Type B pancreatic cell (in vitro differentiated cells): ENCODE results near the gene RHOJ. TPM values are rescaled to one million over a fixed set of nuclear protein-coding genes. Genes with fewer than 3 reads are reported as not detected.
A peak's percentile ranks its signal among the peaks of the same experiment; 100 is the strongest.

ENCODE experiments used
- DNase-seq: peaks from one replicate; pipeline ENCODE4 v3.0.0; 2021; ENCODE audit warnings: mixed read lengths; ENCODE audit not compliant: unreplicated experiment; ENCODE audit errors: extremely low spot score
- H3K27ac Mint-ChIP-seq: 2 replicates; pipeline ENCODE4 v1.8.0; 2021; ENCODE audit warnings: mild to moderate bottlenecking, mixed read lengths
- H3K27me3 Mint-ChIP-seq: 2 replicates; pipeline ENCODE4 v1.8.0; 2021; ENCODE audit warnings: mixed read lengths
- H3K36me3 Mint-ChIP-seq: 2 replicates; pipeline ENCODE4 v1.8.0; 2021; ENCODE audit warnings: mixed read lengths
- H3K4me1 Mint-ChIP-seq: one replicate; pipeline ENCODE4 v1.8.0; 2021; ENCODE audit warnings: mixed read lengths; ENCODE audit not compliant: unreplicated experiment
- H3K4me3 Mint-ChIP-seq: 2 replicates; pipeline ENCODE4 v1.8.0; 2021; ENCODE audit warnings: mild to moderate bottlenecking, mixed read lengths
- H3K9me3 Mint-ChIP-seq: 2 replicates; pipeline ENCODE4 v1.8.0; 2021; ENCODE audit warnings: mixed read lengths
- total RNA-seq: library from RNA; stranded (reverse); gene quantifications from 2 replicates; pipeline ENCODE4 v1.2.1, GENCODE V29; 2021; ENCODE audit warnings: low replicate concordance
- TF ChIP-seq, protein P1 (sequence below): fragments of 200-600 bp; sonication (generic); conservative IDR thresholded peaks from 2 replicates; pipeline ENCODE4 v1.5.0; 2021; ENCODE audit warnings: antibody characterized with exemption, mild to moderate bottlenecking

Gene RHOJ
- total RNA-seq, 1 donor from 2014 or later = 16.3 TPM

DNA sequence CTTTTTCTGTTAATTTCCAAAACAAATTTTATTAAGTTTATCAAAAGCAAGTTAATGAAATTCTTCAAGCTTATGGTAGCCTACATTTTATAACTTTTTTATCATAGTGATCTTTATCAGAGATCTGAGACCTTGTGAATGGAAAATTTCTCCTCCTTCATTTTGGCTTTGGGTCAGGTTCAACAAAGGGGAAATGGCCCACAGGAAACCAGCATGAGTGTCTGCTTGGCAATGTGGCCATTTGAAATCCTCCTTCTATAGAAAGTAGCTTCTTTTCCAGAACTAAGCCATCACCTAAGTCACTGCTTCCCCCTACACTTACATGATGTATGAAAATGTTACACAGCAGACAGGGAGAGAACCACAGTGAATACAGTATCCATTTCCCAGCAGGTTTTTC is 1.6 kb downstream of the RHOJ start:
- no peaks in the 10 kb centered on the region for H3K9me3 Mint-ChIP-seq
- H3K27ac Mint-ChIP-seq = no peak overlapping the region
- DNase-seq = no peak
- H3K4me3 Mint-ChIP-seq = peak overlapping the region; percentile 72
- H3K27me3 Mint-ChIP-seq = peaks cover 6% of the 10 kb centered on the region
- H3K36me3 Mint-ChIP-seq = no peaks in the 10 kb centered on the region
- no peaks in the 10 kb centered on the region for H3K4me1 Mint-ChIP-seq
- TF ChIP-seq, protein P1, sequence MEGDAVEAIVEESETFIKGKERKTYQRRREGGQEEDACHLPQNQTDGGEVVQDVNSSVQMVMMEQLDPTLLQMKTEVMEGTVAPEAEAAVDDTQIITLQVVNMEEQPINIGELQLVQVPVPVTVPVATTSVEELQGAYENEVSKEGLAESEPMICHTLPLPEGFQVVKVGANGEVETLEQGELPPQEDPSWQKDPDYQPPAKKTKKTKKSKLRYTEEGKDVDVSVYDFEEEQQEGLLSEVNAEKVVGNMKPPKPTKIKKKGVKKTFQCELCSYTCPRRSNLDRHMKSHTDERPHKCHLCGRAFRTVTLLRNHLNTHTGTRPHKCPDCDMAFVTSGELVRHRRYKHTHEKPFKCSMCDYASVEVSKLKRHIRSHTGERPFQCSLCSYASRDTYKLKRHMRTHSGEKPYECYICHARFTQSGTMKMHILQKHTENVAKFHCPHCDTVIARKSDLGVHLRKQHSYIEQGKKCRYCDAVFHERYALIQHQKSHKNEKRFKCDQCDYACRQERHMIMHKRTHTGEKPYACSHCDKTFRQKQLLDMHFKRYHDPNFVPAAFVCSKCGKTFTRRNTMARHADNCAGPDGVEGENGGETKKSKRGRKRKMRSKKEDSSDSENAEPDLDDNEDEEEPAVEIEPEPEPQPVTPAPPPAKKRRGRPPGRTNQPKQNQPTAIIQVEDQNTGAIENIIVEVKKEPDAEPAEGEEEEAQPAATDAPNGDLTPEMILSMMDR = no peak

DNA sequence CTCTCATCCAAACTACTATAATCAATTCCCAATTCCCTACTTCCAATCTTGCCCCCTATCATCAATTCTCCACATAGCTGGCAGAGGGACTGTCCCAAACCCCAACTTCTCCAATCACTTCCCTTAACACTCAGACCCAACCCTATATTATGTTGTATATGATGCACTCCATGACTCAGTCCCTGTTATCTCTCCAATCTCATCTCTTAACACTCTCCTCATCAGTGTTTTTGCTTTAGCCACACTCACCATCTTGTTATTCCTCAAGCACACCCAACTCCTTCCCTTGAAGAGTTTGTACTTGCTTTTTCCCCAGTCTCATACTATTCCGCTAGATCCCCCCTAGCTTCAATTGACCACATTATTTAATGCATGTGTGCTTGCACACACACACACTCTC is 4.9 kb downstream of the RHOJ start:
- no peaks in the 10 kb centered on the region for H3K4me1 Mint-ChIP-seq
- no peaks in the 10 kb centered on the region for H3K36me3 Mint-ChIP-seq
- H3K27ac Mint-ChIP-seq = no peak overlapping the region
- TF ChIP-seq, protein P1 = no peak
- no peak overlapping the region for H3K4me3 Mint-ChIP-seq
- H3K27me3 Mint-ChIP-seq = peaks cover 6% of the 10 kb centered on the region
- no peaks in the 10 kb centered on the region for H3K9me3 Mint-ChIP-seq
- no peak for DNase-seq

DNA sequence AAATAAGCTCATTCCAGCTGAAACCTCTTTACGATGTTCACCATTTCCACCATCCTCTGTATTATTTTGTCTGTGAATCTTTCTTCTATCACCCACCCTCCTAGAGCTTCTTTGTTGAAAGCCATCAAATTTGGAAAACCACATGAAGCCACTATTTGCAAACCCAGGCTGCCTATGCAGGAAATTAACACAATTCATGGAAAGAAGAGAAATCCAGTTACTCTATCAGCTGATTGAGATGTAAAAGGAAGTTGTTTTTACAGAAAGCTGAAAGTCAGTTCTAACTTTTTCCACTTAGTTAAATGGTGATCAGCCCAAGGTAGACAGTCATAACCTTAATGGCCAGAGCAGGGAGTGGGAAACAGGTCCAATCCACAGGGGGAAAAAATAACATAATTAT is 6.6 kb downstream of the RHOJ start:
- Mint-ChIP-seq H3K27me3 (peaks cover 8% of the 10 kb centered on the region), H3K4me3 (no peak overlapping the region), H3K9me3 (no peaks in the 10 kb centered on the region), H3K36me3 (no peaks in the 10 kb centered on the region), H3K27ac (no peak overlapping the region), H3K4me1 (no peaks in the 10 kb centered on the region)
- TF ChIP-seq, protein P1 = no peak
- no peak for DNase-seq

DNA sequence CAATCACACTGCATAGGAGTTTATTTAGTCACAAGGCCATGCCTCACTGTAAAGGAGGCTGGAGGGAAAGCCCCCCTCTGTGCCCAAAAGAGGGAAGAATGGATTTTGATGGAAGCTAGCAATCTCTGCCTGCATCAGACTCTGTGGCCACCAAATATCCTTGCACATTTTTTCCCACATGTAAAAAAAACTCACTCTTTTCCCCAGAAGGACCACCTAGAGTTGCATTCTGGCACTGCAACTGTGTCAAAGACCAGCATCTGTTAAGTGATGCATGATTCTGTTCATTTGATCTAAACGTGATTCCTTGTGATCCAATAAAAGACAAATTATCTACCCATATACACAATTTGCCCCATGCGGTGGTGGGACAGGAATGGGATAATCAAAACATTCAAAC is 8.0 kb downstream of the RHOJ start:
- H3K36me3 Mint-ChIP-seq = no peaks in the 10 kb centered on the region
- H3K4me3 Mint-ChIP-seq = no peak overlapping the region
- TF ChIP-seq, protein P1 = peak; percentile 70
- H3K27ac Mint-ChIP-seq = no peak overlapping the region
- H3K27me3 Mint-ChIP-seq = peaks cover 6% of the 10 kb centered on the region
- no peak for DNase-seq
- H3K9me3 Mint-ChIP-seq = no peaks in the 10 kb centered on the region
- peaks cover 6% of the 10 kb centered on the region for H3K4me1 Mint-ChIP-seq

DNA sequence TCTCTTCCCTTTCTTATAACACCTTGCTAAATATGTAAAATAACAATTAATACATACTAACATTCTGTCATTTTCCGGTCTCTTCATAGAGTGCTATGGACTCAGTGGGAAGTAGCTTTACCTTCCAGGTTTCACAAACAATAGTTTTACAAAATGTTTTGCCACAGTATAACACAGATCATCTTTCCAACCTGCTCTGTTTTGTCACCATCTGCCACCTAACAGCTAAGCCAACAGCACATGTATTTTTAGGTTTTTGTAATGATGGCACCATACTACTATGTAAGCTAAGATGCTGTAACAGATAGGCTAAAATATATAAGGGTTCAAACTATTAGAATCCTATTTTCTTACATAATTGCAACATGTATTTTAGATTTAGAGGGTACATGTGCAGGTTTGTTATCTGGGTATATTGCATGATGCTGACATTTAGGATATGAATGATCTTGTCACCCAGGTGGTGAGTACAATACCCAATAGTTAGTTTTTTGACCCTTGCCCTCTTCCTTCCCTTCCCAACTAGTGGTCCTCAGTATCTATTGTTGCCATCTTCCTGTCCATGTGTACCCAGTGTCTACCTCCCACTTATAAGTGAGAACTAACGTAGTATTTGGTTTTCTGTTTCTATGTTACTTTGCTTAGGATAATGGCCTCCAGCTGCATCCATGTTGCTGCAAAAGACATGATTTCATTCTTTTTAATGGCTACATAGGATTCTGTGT is 8.7 kb downstream of the RHOJ start:
- no peaks in the 10 kb centered on the region for H3K36me3 Mint-ChIP-seq
- no peak overlapping the region for H3K27ac Mint-ChIP-seq
- no peak overlapping the region for H3K4me3 Mint-ChIP-seq
- TF ChIP-seq, protein P1 = no peak
- no peak for DNase-seq
- no peaks in the 10 kb centered on the region for H3K9me3 Mint-ChIP-seq
- H3K27me3 Mint-ChIP-seq = peaks cover 8% of the 10 kb centered on the region
- peaks cover 6% of the 10 kb centered on the region for H3K4me1 Mint-ChIP-seq
